Mesenchymal stem cell (in vitro differentiated cells and primary cell): Measurements from ENCODE around the gene LAMC1.

Source experiments
- DNase-seq: peaks from one replicate; pipeline ENCODE4 v3.0.0-alpha.2; 2013
- H2AFZ ChIP-seq: one replicate; pipeline ENCODE4 v1.6.1; 2013; ENCODE audit warnings: low read depth, mild to moderate bottlenecking, control low read depth, inconsistent platforms, low read length, moderate library complexity
- H2AK5ac ChIP-seq: 2 replicates; pipeline ENCODE4 v1.6.1; 2013; ENCODE audit warnings: low read length, moderate library complexity, mild to moderate bottlenecking, inconsistent platforms; ENCODE audit not compliant: severe bottlenecking
- H2BK120ac ChIP-seq: one replicate; pipeline ENCODE4 v1.6.1; 2013; ENCODE audit warnings: low read depth, mild to moderate bottlenecking, inconsistent platforms, low read length, moderate library complexity
- H2BK12ac ChIP-seq, 2 experiments: one replicate each; pipeline ENCODE4 v1.6.1; 2013; ENCODE audit warnings: inconsistent platforms in 2 of 2, low read length in 2 of 2, mild to moderate bottlenecking in 2 of 2, moderate library complexity in 2 of 2, control low read depth in 1 of 2
- H2BK15ac ChIP-seq: one replicate; pipeline ENCODE4 v1.6.1; 2013; ENCODE audit warnings: mild to moderate bottlenecking, low read depth, inconsistent platforms; ENCODE audit not compliant: poor library complexity, severe bottlenecking
- H2BK5ac ChIP-seq: 2 replicates; pipeline ENCODE4 v1.6.1; 2013; ENCODE audit warnings: low read depth, mild to moderate bottlenecking, low read length, control low read depth, inconsistent platforms; ENCODE audit not compliant: poor library complexity, severe bottlenecking
- H3K14ac ChIP-seq, 2 experiments: one replicate each; pipeline ENCODE4 v1.6.1; 2013; ENCODE audit warnings: inconsistent platforms in 2 of 2, low read length in 2 of 2, control low read depth in 1 of 2, mild to moderate bottlenecking in 1 of 2, moderate library complexity in 1 of 2
- H3K18ac ChIP-seq, 2 experiments: one replicate each; pipeline ENCODE4 v1.6.1; 2013; ENCODE audit warnings: inconsistent platforms in 2 of 2, low read length in 2 of 2, control low read depth in 1 of 2, low read depth in 1 of 2, mild to moderate bottlenecking in 1 of 2
- H3K23ac ChIP-seq, 2 experiments: one replicate each; pipeline ENCODE4 v1.6.1; 2013; ENCODE audit warnings: inconsistent platforms in 2 of 2, low read length in 2 of 2, mild to moderate bottlenecking in 2 of 2, moderate library complexity in 2 of 2, control low read depth in 1 of 2
- H3K27ac ChIP-seq: 2 replicates; pipeline ENCODE4 v1.5.1; 2013; ENCODE audit warnings: mild to moderate bottlenecking, moderate library complexity, low read length, control low read depth, inconsistent platforms; ENCODE audit not compliant: poor library complexity, severe bottlenecking
- H3K27me3 ChIP-seq, 2 experiments: 2 replicates each; pipeline versions ENCODE4 v1.6.1 to v1.7.0; 2013; ENCODE audit warnings: low read length in 2 of 2, mild to moderate bottlenecking in 2 of 2, moderate library complexity in 2 of 2, control low read depth in 1 of 2, inconsistent platforms in 1 of 2; ENCODE audit not compliant: control insufficient read depth in 1 of 2, insufficient read depth in 1 of 2
- H3K36me3 ChIP-seq, 2 experiments: 2 replicates each; pipeline versions ENCODE4 v1.6.1 to v1.7.0; 2013; ENCODE audit warnings: low read length in 2 of 2, control low read depth in 1 of 2, inconsistent platforms in 1 of 2, low read depth in 1 of 2, mild to moderate bottlenecking in 1 of 2; ENCODE audit not compliant: insufficient read depth in 2 of 2, control insufficient read depth in 1 of 2
- H3K4ac ChIP-seq, 2 experiments: one replicate each; pipeline ENCODE4 v1.6.1; 2013; ENCODE audit warnings: inconsistent platforms in 2 of 2, low read length in 2 of 2, mild to moderate bottlenecking in 2 of 2, moderate library complexity in 2 of 2, control low read depth in 1 of 2, low read depth in 1 of 2
- H3K4me1 ChIP-seq: 2 replicates; pipeline ENCODE4 v1.6.1; 2013; ENCODE audit warnings: low read depth, low read length, control low read depth; ENCODE audit not compliant: control insufficient read depth, insufficient read depth
- H3K4me2 ChIP-seq: 2 replicates; pipeline ENCODE4 v1.6.1; 2013; ENCODE audit warnings: low read length, mild to moderate bottlenecking, inconsistent platforms; ENCODE audit not compliant: poor library complexity, severe bottlenecking
- H3K4me3 ChIP-seq, 2 experiments: 2 replicates each; pipeline versions ENCODE4 v1.5.1 to v1.7.0; 2013; ENCODE audit warnings: low read length in 2 of 2, mild to moderate bottlenecking in 2 of 2, control low read depth in 1 of 2, low read depth in 1 of 2; ENCODE audit not compliant: insufficient read depth in 1 of 2
- H3K79me1 ChIP-seq: replicated peaks from 2 replicates; pipeline ENCODE4 v1.6.1; 2013; ENCODE audit warnings: mild to moderate bottlenecking, control low read depth, low read length, inconsistent platforms; ENCODE audit not compliant: poor library complexity, severe bottlenecking
- H3K9ac ChIP-seq: 2 replicates; pipeline ENCODE4 v1.7.0; 2013; ENCODE audit warnings: mild to moderate bottlenecking, low read length, moderate library complexity
- H3K9me3 ChIP-seq: 2 replicates; pipeline ENCODE4 v1.7.0; 2013; ENCODE audit warnings: mild to moderate bottlenecking, low read length; ENCODE audit not compliant: control insufficient read depth
- H4K8ac ChIP-seq: one replicate; pipeline ENCODE4 v1.6.1; 2013; ENCODE audit warnings: inconsistent platforms, mild to moderate bottlenecking, low read length, moderate library complexity
- H4K91ac ChIP-seq: one replicate; pipeline ENCODE4 v1.6.1; 2013; ENCODE audit warnings: mild to moderate bottlenecking, low read length, inconsistent platforms
- WGBS: methylation state at CpG from one replicate; pipeline ENCODE4 v1.1.7; 2013; ENCODE audit warnings: mixed read lengths; 5-methylcytosine and 5-hydroxymethylcytosine counted together

LAMC1 gene

DNA sequence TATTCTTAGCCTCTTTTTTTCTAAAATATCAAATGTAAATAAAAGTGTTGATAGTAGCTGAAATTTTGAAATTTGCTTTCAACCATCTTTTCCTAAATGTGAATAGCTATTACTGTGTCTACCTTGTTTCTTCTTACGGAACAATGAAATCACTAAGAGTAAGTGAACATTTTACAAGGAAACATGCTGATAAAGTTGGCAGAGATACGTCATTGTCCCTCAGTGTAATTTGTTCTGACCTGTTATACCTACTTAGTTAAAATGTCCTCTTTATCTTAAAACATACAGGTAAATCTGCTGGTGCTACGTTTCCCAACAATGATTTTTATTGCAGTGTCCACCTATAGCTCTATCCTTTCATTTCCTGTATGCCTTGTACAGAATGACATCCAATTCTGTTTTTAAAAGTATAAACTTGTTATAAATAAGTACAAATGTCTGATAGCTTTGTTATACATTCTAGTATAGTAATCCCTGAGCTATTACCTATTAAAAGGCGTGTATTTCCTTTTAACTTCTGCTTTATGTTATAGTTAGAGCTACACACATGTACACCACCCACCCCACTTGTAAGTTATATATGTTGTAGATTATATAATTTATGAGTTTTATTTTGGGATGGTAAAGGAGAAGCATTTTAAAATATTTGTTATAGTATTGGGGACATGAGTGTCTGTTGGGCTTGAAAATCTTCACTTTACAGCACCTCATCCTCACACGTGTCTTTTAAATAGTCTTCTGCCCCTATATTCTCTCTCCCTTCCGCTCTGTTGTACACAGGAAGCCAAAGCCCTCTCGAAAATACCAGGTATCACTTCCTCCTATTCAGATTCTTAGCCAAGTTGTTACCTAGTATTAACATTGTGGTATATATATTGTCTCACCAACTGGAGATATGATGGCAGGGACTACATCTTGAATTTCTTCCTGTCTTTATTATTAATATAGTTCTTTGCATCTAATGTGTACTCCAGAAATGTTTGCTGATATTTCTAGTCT lies 25.2 kb downstream of the LAMC1 start:
- H2AFZ ChIP-seq, result no peak overlapping the region
- H3K36me3 ChIP-seq, result peaks cover 0 to 31% of the 10 kb centered on the region in 2 experiments
- no peaks in the 10 kb centered on the region for H3K27me3 ChIP-seq
- no peaks in the 10 kb centered on the region for H3K79me1 ChIP-seq
- H3K23ac ChIP-seq, result no peak overlapping the region
- no peak overlapping the region for H2BK120ac ChIP-seq
- peak overlapping the region; percentile 24 for H3K9ac ChIP-seq
- no peak overlapping the region for H4K8ac ChIP-seq
- no peak overlapping the region for H2BK12ac ChIP-seq
- H3K4ac ChIP-seq, result no peak overlapping the region
- H3K4me3 ChIP-seq, result no peak overlapping the region
- no peak overlapping the region for H3K4me2 ChIP-seq
- H3K9me3 ChIP-seq, result no peaks in the 10 kb centered on the region
- H3K27ac ChIP-seq, result no peak overlapping the region
- no peak for DNase-seq
- no peak overlapping the region for H2BK15ac ChIP-seq
- no peak overlapping the region for H4K91ac ChIP-seq
- 100% methylated on average over 3 of the region's 7 CpGs for WGBS
- peaks cover 1% of the 10 kb centered on the region for H3K4me1 ChIP-seq
- H3K14ac ChIP-seq, result no peak overlapping the region
- H3K18ac ChIP-seq, result no peak overlapping the region
- no peak overlapping the region for H2AK5ac ChIP-seq
- no peak overlapping the region for H2BK5ac ChIP-seq

DNA sequence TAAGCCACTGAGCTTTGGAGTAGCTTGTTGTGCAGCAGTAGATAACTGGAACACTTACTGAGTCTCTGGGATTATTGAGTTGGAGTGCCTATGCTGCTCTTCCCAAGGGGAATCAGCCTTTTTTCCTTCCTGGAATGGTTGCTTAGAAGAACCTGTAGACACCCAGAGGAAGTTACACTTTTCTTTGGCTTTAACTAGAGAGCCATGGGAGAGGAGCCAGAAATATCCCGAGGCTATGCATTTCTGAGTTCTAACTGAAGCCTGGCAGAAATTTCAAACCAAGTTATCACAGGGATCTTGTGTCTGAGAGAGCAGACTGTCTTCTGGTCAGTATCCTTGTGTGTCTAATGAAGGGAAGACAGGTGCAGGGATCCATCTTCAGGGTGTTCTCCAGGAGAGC lies 28.3 kb downstream of the LAMC1 start:
- H3K36me3 ChIP-seq, result peaks cover 2 to 50% of the 10 kb centered on the region in 2 experiments
- no peak overlapping the region for H3K14ac ChIP-seq
- H4K8ac ChIP-seq, result no peak overlapping the region
- no peak overlapping the region for H3K23ac ChIP-seq
- no peak overlapping the region for H4K91ac ChIP-seq
- no peaks in the 10 kb centered on the region for H3K79me1 ChIP-seq
- H2BK120ac ChIP-seq, result no peak overlapping the region
- no peak overlapping the region for H3K18ac ChIP-seq
- no peak overlapping the region for H3K4me2 ChIP-seq
- H3K9ac ChIP-seq, result no peak overlapping the region
- H2AFZ ChIP-seq, result no peak overlapping the region
- no peak overlapping the region for H3K27ac ChIP-seq
- H2BK12ac ChIP-seq, result no peak overlapping the region
- no peak overlapping the region for H3K4me3 ChIP-seq
- H3K4me1 ChIP-seq, result peaks cover 6% of the 10 kb centered on the region
- H2AK5ac ChIP-seq, result no peak overlapping the region
- DNase-seq, result no peak
- no peaks in the 10 kb centered on the region for H3K9me3 ChIP-seq
- WGBS, result 92% methylated on average over 1 of the region's 1 CpG
- H2BK15ac ChIP-seq, result no peak overlapping the region
- H2BK5ac ChIP-seq, result no peak overlapping the region
- no peak overlapping the region for H3K4ac ChIP-seq
- no peaks in the 10 kb centered on the region for H3K27me3 ChIP-seq

- H2AFZ ChIP-seq, result no peak overlapping the region
- H3K18ac ChIP-seq, result no peak overlapping the region
- peaks cover 2 to 58% of the 10 kb centered on the region in 2 experiments for H3K36me3 ChIP-seq
- no peak overlapping the region for H3K23ac ChIP-seq
- peaks cover 6% of the 10 kb centered on the region for H3K4me1 ChIP-seq
- H4K8ac ChIP-seq, result no peak overlapping the region
- H3K4me2 ChIP-seq, result no peak overlapping the region
- no peak overlapping the region for H3K4ac ChIP-seq
- H2BK15ac ChIP-seq, result no peak overlapping the region
- no peaks in the 10 kb centered on the region for H3K9me3 ChIP-seq
- H2BK120ac ChIP-seq, result no peak overlapping the region
- DNase-seq, result no peak
- no peak overlapping the region for H3K4me3 ChIP-seq
- H3K9ac ChIP-seq, result no peak overlapping the region
- no peak overlapping the region for H2BK5ac ChIP-seq
- H2BK12ac ChIP-seq, result no peak overlapping the region
- 85% methylated on average over 3 of the region's 5 CpGs for WGBS
- H3K27me3 ChIP-seq, result no peaks in the 10 kb centered on the region
- H2AK5ac ChIP-seq, result no peak overlapping the region
- no peak overlapping the region for H4K91ac ChIP-seq
- H3K14ac ChIP-seq, result no peak overlapping the region
- no peak overlapping the region for H3K27ac ChIP-seq
- no peaks in the 10 kb centered on the region for H3K79me1 ChIP-seq
Observed at GRCh38 chr1:183052861-183053260, 29.6 kb downstream of the LAMC1 start.

DNA sequence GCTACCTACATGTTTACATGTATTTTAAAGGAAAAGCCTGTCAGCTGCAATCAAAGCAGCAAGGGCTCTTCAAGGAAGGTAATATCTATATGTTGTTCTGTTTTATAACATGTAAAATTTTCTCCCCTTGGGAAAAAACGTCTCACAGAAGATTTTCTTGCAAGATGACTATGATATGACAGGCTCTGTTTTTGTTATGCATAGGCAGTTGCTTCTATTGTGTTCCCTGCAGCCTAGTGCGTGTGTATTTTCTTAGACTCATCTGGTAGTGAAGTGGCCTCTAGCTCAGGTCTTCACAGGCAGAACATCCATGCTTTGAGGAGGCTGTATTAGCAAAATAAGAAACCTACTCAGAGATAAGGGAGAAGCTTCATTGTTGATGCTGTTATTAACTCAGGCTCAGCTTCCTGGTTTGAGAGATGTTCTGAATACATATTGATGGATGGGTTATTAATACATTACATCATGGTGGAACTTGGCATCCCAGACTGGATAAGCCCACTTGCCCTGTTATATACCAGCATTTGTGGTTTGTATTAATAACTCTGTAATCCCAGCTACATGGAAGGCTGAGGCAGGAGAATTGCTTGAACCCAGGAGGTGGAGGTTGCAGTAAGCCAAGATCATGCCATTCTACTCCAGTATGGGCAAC lies 35.8 kb downstream of the LAMC1 start:
- no peak overlapping the region for H3K18ac ChIP-seq
- no peak overlapping the region for H2BK12ac ChIP-seq
- H3K14ac ChIP-seq, result no peak overlapping the region
- 82% methylated on average over 2 of the region's 2 CpGs for WGBS
- H2AFZ ChIP-seq, result no peak overlapping the region
- no peaks in the 10 kb centered on the region for H3K9me3 ChIP-seq
- no peak overlapping the region for H2BK15ac ChIP-seq
- peaks cover 2 to 49% of the 10 kb centered on the region in 2 experiments for H3K36me3 ChIP-seq
- no peak overlapping the region for H3K27ac ChIP-seq
- H2BK120ac ChIP-seq, result no peak overlapping the region
- H4K8ac ChIP-seq, result peak overlapping the region; percentile 42
- peak overlapping the region; percentile 82 for H3K9ac ChIP-seq
- H4K91ac ChIP-seq, result no peak overlapping the region
- no peaks in the 10 kb centered on the region for H3K27me3 ChIP-seq
- no peak overlapping the region for H2AK5ac ChIP-seq
- no peak overlapping the region for H3K4me2 ChIP-seq
- no peak overlapping the region for H3K4ac ChIP-seq
- H3K4me3 ChIP-seq, result no peak overlapping the region
- H3K23ac ChIP-seq, result no peak overlapping the region
- no peak overlapping the region for H2BK5ac ChIP-seq
- no peaks in the 10 kb centered on the region for H3K79me1 ChIP-seq
- DNase-seq, result no peak
- H3K4me1 ChIP-seq, result peaks cover 10% of the 10 kb centered on the region
